ENCODE data around the gene TMEM52B. TPM values are rescaled to one million over a fixed set of nuclear protein-coding genes. Genes with fewer than 3 reads are reported as not detected.

TMEM52B gene
- total and polyA plus RNA-seq, 7 donors = 0.12 to 1.2 TPM; not detected in 5

- Histone ChIP-seq H3K36me3 (no peaks in the 10 kb centered on the region), H3K27me3 (no peaks in the 10 kb centered on the region), H3K4me1 (no peaks in the 10 kb centered on the region), H3K27ac (no peak overlapping the region), H3K9me3 (no peaks in the 10 kb centered on the region), H3K4me3 (no peak overlapping the region)
- intact Hi-C loops (cut with DNase I) = no loop called here
- TF ChIP-seq CTCF (IDR thresholded peaks at IDR 0.05) (no peak), POLR2AphosphoS5 (IDR thresholded peaks at IDR 0.05) (no peak), POLR2A (IDR thresholded peaks at IDR 0.05) (no peak), EP300 (IDR thresholded peaks at IDR 0.05) (no peak)
- WGBS, 2 donors = 93 to 98% methylated on average over 1 of the region's 1 CpG
- DNase-seq = no peak
Observed at GRCh38 chr12:10236720-10237119, 57.9 kb downstream of the TMEM52B start.

GRCh38 chr12:10238526-10238925, 59.7 kb downstream of the TMEM52B start:
- 72 to 93% methylated on average over 1 of the region's 1 CpG for WGBS, 2 donors
- H3K27ac ChIP-seq = no peak overlapping the region
- H3K27me3 ChIP-seq = no peaks in the 10 kb centered on the region
- DNase-seq = no peak
- H3K4me1 ChIP-seq = no peaks in the 10 kb centered on the region
- no peak for TF ChIP-seq POLR2AphosphoS5 (IDR thresholded peaks at IDR 0.05)
- no peak for TF ChIP-seq EP300 (IDR thresholded peaks at IDR 0.05)
- no peak overlapping the region for H3K4me3 ChIP-seq
- H3K9me3 ChIP-seq = no peaks in the 10 kb centered on the region
- H3K36me3 ChIP-seq = no peaks in the 10 kb centered on the region
- intact Hi-C loops (cut with DNase I) = no loop called here

GRCh38 chr12:10241290-10241689, 62.5 kb downstream of the TMEM52B start:
- H3K27ac ChIP-seq = no peak overlapping the region
- TF ChIP-seq POLR2A (IDR thresholded peaks at IDR 0.05) (no peak), EP300 (IDR thresholded peaks at IDR 0.05) (no peak), POLR2AphosphoS5 (IDR thresholded peaks at IDR 0.05) (no peak)
- H3K36me3 ChIP-seq = no peaks in the 10 kb centered on the region
- no peaks in the 10 kb centered on the region for H3K9me3 ChIP-seq
- no peak for DNase-seq
- intact Hi-C loops (cut with DNase I) = no loop called here
- H3K27me3 ChIP-seq = no peaks in the 10 kb centered on the region
- 58 to 59% methylated on average over 3 of the region's 3 CpGs for WGBS, 2 donors
- no peaks in the 10 kb centered on the region for H3K4me1 ChIP-seq
- no peak overlapping the region for H3K4me3 ChIP-seq

Other genes starting within 250 kb of the TMEM52B start
- not detected for gene CLEC2A, start 246.7 kb upstream of the TMEM52B start, total RNA-seq
- gene CLEC2A, start 246.7 kb upstream of the TMEM52B start, polyA plus RNA-seq = not detected
- 1 to 10 TPM in 2 of 4 donors, under 1 TPM in 1, not detected in 1; 0.82 to 8.3 (median 1.4) TPM for gene CLEC12A, start 207.6 kb upstream of the TMEM52B start, total RNA-seq
- gene CLEC12A, start 207.6 kb upstream of the TMEM52B start, polyA plus RNA-seq = 1 to 10 TPM in 2 of 3 donors, not detected in 1; 2.4 to 2.9 TPM
- gene CLEC1B, start 179.9 kb upstream of the TMEM52B start, total RNA-seq = not detected
- gene CLEC1B, start 179.9 kb upstream of the TMEM52B start, polyA plus RNA-seq = not detected
- not detected for gene CLEC12B, start 168.4 kb upstream of the TMEM52B start, total RNA-seq
- under 1 TPM in 1 of 3 donors, not detected in 2; 0.12 TPM for gene CLEC12B, start 168.4 kb upstream of the TMEM52B start, polyA plus RNA-seq
- not detected for gene CLEC9A, start 148.3 kb upstream of the TMEM52B start, total RNA-seq
- 1 to 10 TPM in 1 of 3 donors, under 1 TPM in 1, not detected in 1; 0.46 to 1.5 TPM for gene CLEC9A, start 148.3 kb upstream of the TMEM52B start, polyA plus RNA-seq
- gene CLEC1A, start 80.0 kb upstream of the TMEM52B start, total RNA-seq = 1 to 10 TPM; 1.1 to 4.8 (median 2.3) TPM
- 1 to 10 TPM in 1 of 3 donors, not detected in 2; 2.0 TPM for gene CLEC1A, start 80.0 kb upstream of the TMEM52B start, polyA plus RNA-seq
- gene CLEC7A, start 48.8 kb upstream of the TMEM52B start, total RNA-seq = 10 to 100 TPM in 1 of 4 donors, 1 to 10 TPM in 3; 6.1 to 11.1 (median 8.8) TPM
- gene CLEC7A, start 48.8 kb upstream of the TMEM52B start, polyA plus RNA-seq = 10 to 100 TPM in 1 of 3 donors, 1 to 10 TPM in 2; 1.8 to 10.2 (median 9.8) TPM
- gene OLR1, start 6.9 kb upstream of the TMEM52B start, total RNA-seq = 1 to 10 TPM in 1 of 4 donors, under 1 TPM in 1, not detected in 2; 0.36 to 3.3 TPM
- 1 to 10 TPM in 1 of 3 donors, under 1 TPM in 1, not detected in 1; 0.10 to 1.2 TPM for gene OLR1, start 6.9 kb upstream of the TMEM52B start, polyA plus RNA-seq
- gene GABARAPL1, start 33.8 kb downstream of the TMEM52B start, total RNA-seq = 100 to 1,000 TPM in 2 of 4 donors, 10 to 100 TPM in 2; 78.5 to 122 (median 102) TPM
- 10 to 100 TPM; 38.3 to 75.1 (median 54.6) TPM for gene GABARAPL1, start 33.8 kb downstream of the TMEM52B start, polyA plus RNA-seq
- 1 to 10 TPM in 2 of 4 donors, under 1 TPM in 2; 0.54 to 3.6 (median 1.2) TPM for gene KLRD1, start 128.8 kb downstream of the TMEM52B start, total RNA-seq
- 1 to 10 TPM in 1 of 3 donors, under 1 TPM in 1, not detected in 1; 0.60 to 2.5 TPM for gene KLRD1, start 128.8 kb downstream of the TMEM52B start, polyA plus RNA-seq
- 1 to 10 TPM in 2 of 4 donors, under 1 TPM in 1, not detected in 1; 0.33 to 1.8 (median 1.7) TPM for gene KLRK1, start 211.0 kb downstream of the TMEM52B start, total RNA-seq
- 10 to 100 TPM in 1 of 3 donors, 1 to 10 TPM in 1, not detected in 1; 2.4 to 16.0 TPM for gene KLRK1, start 211.0 kb downstream of the TMEM52B start, polyA plus RNA-seq
- under 1 TPM in 1 of 4 donors, not detected in 3; 0.54 TPM for gene KLRC4, start 230.7 kb downstream of the TMEM52B start, total RNA-seq
- gene KLRC4, start 230.7 kb downstream of the TMEM52B start, polyA plus RNA-seq = under 1 TPM in 1 of 3 donors, not detected in 2; 0.23 TPM
- not detected for gene KLRC3, start 241.6 kb downstream of the TMEM52B start, total RNA-seq
- gene KLRC3, start 241.6 kb downstream of the TMEM52B start, polyA plus RNA-seq = 1 to 10 TPM in 1 of 3 donors, not detected in 2; 1.8 TPM